Stimulated activated naive CD8-positive, alpha-beta T cell treated with anti-CD3 and anti-CD28 coated beads, Interleukin-15, amount 100 ng/mL, for 72 hours (primary cell): ENCODE results near the gene MAPK10.

Experiments
- ATAC-seq: fragments of 150-1000 bp; cut with Tn5 transposase; 2 replicates; pipeline ENCODE4 v1.10.0; 2021; ENCODE audit warnings: mild to moderate bottlenecking, moderate library complexity
- DNase-seq, 2 donors: peaks; one replicate each; pipeline ENCODE4 v3.0.0; 2021 to 2022
- H3K27ac Mint-ChIP-seq, 2 donors: one replicate each; pipeline ENCODE4 v1.8.0; 2022; ENCODE audit warnings: mild to moderate bottlenecking in 2 of 2, mixed read lengths in 2 of 2, moderate library complexity in 2 of 2
- H3K27me3 Mint-ChIP-seq: one replicate; pipeline ENCODE4 v1.8.0; 2022; ENCODE audit warnings: mixed read lengths
- H3K4me1 Mint-ChIP-seq: one replicate; pipeline ENCODE4 v1.8.0; 2022; ENCODE audit warnings: mild to moderate bottlenecking, mixed read lengths
- H3K4me3 Mint-ChIP-seq, 2 donors: one replicate each; pipeline ENCODE4 v1.8.0; 2022; ENCODE audit warnings: mild to moderate bottlenecking in 2 of 2, mixed read lengths in 2 of 2, moderate library complexity in 1 of 2
- H3K9me3 Mint-ChIP-seq, 2 donors: one replicate each; pipeline ENCODE4 v1.8.0; 2022; ENCODE audit warnings: mixed read lengths in 2 of 2

MAPK10 gene

DNA sequence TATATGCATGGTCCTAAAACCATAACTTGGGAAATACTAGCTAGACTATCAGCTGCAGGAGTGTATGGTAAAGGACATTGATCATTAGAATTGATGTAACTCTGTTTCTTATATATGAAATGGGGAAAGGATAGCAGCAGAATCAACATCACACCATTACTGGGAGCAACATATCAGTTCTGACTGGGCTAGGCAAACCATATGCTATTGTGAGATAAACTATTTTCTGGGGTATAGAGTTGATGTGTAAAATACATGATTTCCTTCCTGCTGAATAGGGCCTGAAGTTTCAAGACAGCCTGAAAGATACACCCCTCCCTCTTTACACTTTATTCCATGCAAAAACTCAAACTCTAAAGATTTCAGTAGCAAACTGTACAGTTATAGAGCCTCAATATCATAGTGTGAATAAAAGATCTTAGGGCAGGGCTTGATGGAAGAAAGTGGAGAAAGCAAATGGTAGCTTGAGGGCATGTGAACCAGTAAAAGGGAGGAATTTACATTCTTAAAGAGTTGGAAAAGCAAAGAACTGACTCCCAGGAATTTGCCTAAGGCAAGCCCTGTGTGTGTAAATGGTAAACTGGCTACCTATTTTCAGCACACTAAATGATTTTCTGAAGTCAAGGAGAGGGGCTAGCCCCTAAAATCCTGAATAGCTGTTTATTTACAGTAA, 404.1 kb downstream of the MAPK10 start:
- ATAC-seq (no peak), DNase-seq (no peak)
- Mint-ChIP-seq H3K27ac (no peak overlapping the region), H3K4me3 (no peak overlapping the region), H3K4me1 (no peaks in the 10 kb centered on the region), H3K9me3 (no peaks in the 10 kb centered on the region), H3K27me3 (no peaks in the 10 kb centered on the region)

DNA sequence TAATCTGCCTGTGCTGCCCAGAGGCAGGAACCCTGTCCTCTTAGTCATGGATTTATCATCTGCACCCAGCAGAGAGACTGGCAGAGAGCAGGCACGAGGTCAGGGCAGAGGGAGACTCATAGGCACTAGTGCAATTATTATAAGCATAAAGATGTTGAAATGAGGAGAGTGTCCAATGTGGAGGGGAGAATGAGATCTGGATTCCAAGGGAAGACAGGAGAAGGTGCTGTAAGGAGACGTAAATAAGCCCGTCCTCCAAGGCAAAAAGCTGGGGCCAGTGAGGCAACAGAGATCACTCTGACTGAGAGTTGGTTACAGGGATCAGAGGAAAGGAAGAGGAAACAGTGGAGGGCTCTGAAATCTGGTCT, 406.2 kb downstream of the MAPK10 start:
- DNase-seq (no peak), ATAC-seq (no peak)
- Mint-ChIP-seq H3K4me1 (no peaks in the 10 kb centered on the region), H3K9me3 (no peaks in the 10 kb centered on the region), H3K27me3 (no peaks in the 10 kb centered on the region), H3K4me3 (no peak overlapping the region), H3K27ac (no peak overlapping the region)

DNA sequence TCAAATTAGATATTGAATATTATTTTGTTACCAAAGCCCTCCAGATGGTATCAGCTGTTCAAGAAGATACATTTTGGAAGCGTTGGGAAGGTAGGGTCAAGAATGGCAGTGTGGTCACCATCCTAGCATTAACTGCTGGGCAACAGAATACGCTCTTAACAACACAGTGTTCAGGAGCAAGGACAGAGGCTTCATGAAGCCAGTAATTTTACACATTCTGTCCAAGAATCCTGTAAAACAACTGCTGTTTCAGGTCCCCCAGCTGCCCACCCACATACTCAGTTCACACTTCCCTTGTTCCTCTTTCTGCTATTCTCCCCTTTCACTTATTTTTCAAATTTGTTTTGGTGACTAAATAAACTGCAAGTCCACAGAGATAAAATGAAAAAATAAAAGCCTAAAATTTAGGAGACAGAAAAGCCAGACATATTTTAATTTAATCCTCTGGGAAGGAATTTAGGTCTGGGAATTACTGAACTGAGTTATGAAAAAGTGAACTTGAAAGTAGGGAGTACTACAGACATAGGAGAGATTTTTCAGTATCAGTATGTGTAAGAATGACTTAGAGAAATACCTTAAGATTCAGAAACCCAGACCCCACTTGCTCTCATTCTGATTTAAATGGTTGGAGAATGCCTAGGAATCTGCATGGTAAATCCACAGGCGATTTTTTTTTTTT, 406.7 kb downstream of the MAPK10 start:
- ATAC-seq = no peak
- DNase-seq = no peak
- Mint-ChIP-seq H3K27me3 (no peaks in the 10 kb centered on the region), H3K9me3 (no peaks in the 10 kb centered on the region), H3K4me1 (no peaks in the 10 kb centered on the region), H3K27ac (no peak overlapping the region), H3K4me3 (no peak overlapping the region)

- Mint-ChIP-seq H3K27ac (no peak overlapping the region), H3K27me3 (no peaks in the 10 kb centered on the region), H3K4me1 (no peaks in the 10 kb centered on the region), H3K4me3 (no peak overlapping the region), H3K9me3 (no peaks in the 10 kb centered on the region)
- ATAC-seq (no peak), DNase-seq (no peak)
Measured at GRCh38 chr4:85952528-85952927, 407.3 kb downstream of the MAPK10 start.

DNA sequence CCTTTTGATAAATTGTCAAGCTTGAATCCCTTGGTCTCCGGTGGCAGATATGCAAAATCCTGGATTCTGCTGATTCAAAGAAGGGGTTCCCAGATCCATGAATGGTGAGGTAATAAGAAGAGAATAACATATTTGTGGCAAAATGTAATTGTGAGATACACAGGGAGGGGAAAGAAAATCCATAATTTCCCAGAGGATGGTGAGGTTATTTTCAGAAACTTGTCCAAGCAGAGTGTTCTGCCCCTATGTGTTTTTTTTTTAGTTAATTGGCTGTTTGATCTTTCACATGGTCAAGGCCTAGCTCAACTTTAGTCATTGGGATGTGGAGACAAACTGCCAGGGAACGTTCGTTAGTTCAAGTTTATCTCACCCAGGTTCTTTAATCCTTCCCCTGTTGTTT, 408.8 kb downstream of the MAPK10 start:
- ATAC-seq (no peak), DNase-seq (no peak)
- Mint-ChIP-seq H3K27me3 (no peaks in the 10 kb centered on the region), H3K4me1 (no peaks in the 10 kb centered on the region), H3K4me3 (no peak overlapping the region), H3K9me3 (no peaks in the 10 kb centered on the region), H3K27ac (no peak overlapping the region)

GRCh38 chr4:85946821-85947220, 413.0 kb downstream of the MAPK10 start:
- H3K4me1 Mint-ChIP-seq = no peaks in the 10 kb centered on the region
- DNase-seq (no peak), ATAC-seq (no peak)
- no peaks in the 10 kb centered on the region for H3K27me3 Mint-ChIP-seq
- no peak overlapping the region for H3K27ac Mint-ChIP-seq
- H3K4me3 Mint-ChIP-seq = no peak overlapping the region
- H3K9me3 Mint-ChIP-seq = no peaks in the 10 kb centered on the region

- ATAC-seq = no peak
- Mint-ChIP-seq H3K4me1 (no peaks in the 10 kb centered on the region), H3K4me3 (no peak overlapping the region), H3K9me3 (no peaks in the 10 kb centered on the region), H3K27me3 (no peaks in the 10 kb centered on the region), H3K27ac (no peak overlapping the region)
- DNase-seq = no peak
Measured at GRCh38 chr4:85942107-85942506, 417.7 kb downstream of the MAPK10 start.

- Mint-ChIP-seq H3K9me3 (no peaks in the 10 kb centered on the region), H3K27me3 (no peaks in the 10 kb centered on the region), H3K4me1 (no peaks in the 10 kb centered on the region), H3K27ac (no peak overlapping the region), H3K4me3 (no peak overlapping the region)
- DNase-seq (no peak), ATAC-seq (no peak)
Measured at GRCh38 chr4:85940151-85940550, 419.7 kb downstream of the MAPK10 start.
